Activated B cell treated with CpG ODN at 0.5 μM for 24 hours (primary cell): ENCODE data around the gene CAMSAP2. TPM values are rescaled to one million over a fixed set of nuclear protein-coding genes. Genes with fewer than 3 reads are reported as not detected.

Experiments used
- ATAC-seq: fragments of 200-7000 bp; cut with Tn5 transposase; one replicate; pipeline ENCODE4 v1.10.0; 2021; ENCODE audit warnings: low read depth, mild to moderate bottlenecking, moderate library complexity
- CTCF ChIA-PET: fragments of 350-600 bp; sonication (Branson Sonifier 250); formaldehyde crosslinking; loops from one replicate; lab custom pipeline; 2021; ENCODE audit warnings: antibody characterized with exemption; lab: Charles Lee
- POLR2A ChIA-PET: fragments of 350-600 bp; sonication (Branson Sonifier 250); formaldehyde crosslinking; loops from one replicate; lab custom pipeline; 2021; ENCODE audit warnings: antibody characterized with exemption; lab: Charles Lee
- DNase-seq: peaks from one replicate; pipeline ENCODE4 v3.0.0; 2022
- H3K27ac Mint-ChIP-seq: one replicate; pipeline ENCODE4 v1.8.0; 2020; ENCODE audit warnings: mixed read lengths
- H3K27me3 Mint-ChIP-seq: one replicate; pipeline ENCODE4 v1.8.0; 2021; ENCODE audit warnings: mixed read lengths
- H3K36me3 Mint-ChIP-seq: one replicate; pipeline ENCODE4 v1.8.0; 2021; ENCODE audit warnings: low read depth, mixed read lengths
- H3K4me1 Mint-ChIP-seq: one replicate; pipeline ENCODE4 v1.8.0; 2021; ENCODE audit warnings: mixed read lengths
- H3K4me3 Mint-ChIP-seq: one replicate; pipeline ENCODE4 v1.8.0; 2020; ENCODE audit warnings: mild to moderate bottlenecking, mixed read lengths
- H3K9me3 Mint-ChIP-seq: one replicate; pipeline ENCODE4 v1.8.0; 2020; ENCODE audit warnings: mixed read lengths
- CTCF ChIP-seq: fragments of 200-600 bp; IDR thresholded peaks from one replicate; pipeline ENCODE4 v1.8.0; 2022; ENCODE audit warnings: antibody characterized with exemption, mild to moderate bottlenecking
- intact Hi-C: fragments of 100-400 bp; cut with micrococcal nuclease; formaldehyde crosslinking; loops from one replicate; pipeline ENCODE4 v1.15.1; 2024
- total RNA-seq: library from RNA; stranded (reverse); gene quantifications from 2 replicates; pipeline ENCODE4 v1.2.3, GENCODE V29; 2022

CAMSAP2 gene
- total RNA-seq, 1 donor from 2014 or later: 0.86 TPM

GRCh38 chr1:200704986-200705500 lies 33.6 kb upstream of the CAMSAP2 start:
- no peak for TF ChIP-seq CTCF
- H3K27ac Mint-ChIP-seq: no peak overlapping the region
- no peaks in the 10 kb centered on the region for H3K4me1 Mint-ChIP-seq
- CTCF ChIA-PET: no interaction called here
- POLR2A ChIA-PET: no interaction called here
- intact Hi-C loops: no loop called here
- H3K9me3 Mint-ChIP-seq: no peaks in the 10 kb centered on the region
- no peaks in the 10 kb centered on the region for H3K36me3 Mint-ChIP-seq
- ATAC-seq (no peak), DNase-seq (no peak)
- no peaks in the 10 kb centered on the region for H3K27me3 Mint-ChIP-seq
- no peak overlapping the region for H3K4me3 Mint-ChIP-seq

- ATAC-seq: no peak
- H3K4me3 Mint-ChIP-seq: no peak overlapping the region
- H3K9me3 Mint-ChIP-seq: no peaks in the 10 kb centered on the region
- DNase-seq: no peak
- H3K27ac Mint-ChIP-seq: no peak overlapping the region
- ChIA-PET POLR2A (no interaction called here), CTCF (no interaction called here)
- no peaks in the 10 kb centered on the region for H3K4me1 Mint-ChIP-seq
- TF ChIP-seq CTCF: no peak
- H3K36me3 Mint-ChIP-seq: no peaks in the 10 kb centered on the region
- intact Hi-C loops: no loop called here
- H3K27me3 Mint-ChIP-seq: no peaks in the 10 kb centered on the region
Measured at GRCh38 chr1:200706111-200706814, 32.4 kb upstream of the CAMSAP2 start.

GRCh38 chr1:200707116-200707515 lies 31.6 kb upstream of the CAMSAP2 start:
- POLR2A ChIA-PET: no interaction called here
- no peak for TF ChIP-seq CTCF
- no peak overlapping the region for H3K4me3 Mint-ChIP-seq
- no peaks in the 10 kb centered on the region for H3K9me3 Mint-ChIP-seq
- no peak for ATAC-seq
- intact Hi-C loops: no loop called here
- no peaks in the 10 kb centered on the region for H3K27me3 Mint-ChIP-seq
- H3K27ac Mint-ChIP-seq: no peak overlapping the region
- H3K36me3 Mint-ChIP-seq: no peaks in the 10 kb centered on the region
- CTCF ChIA-PET: no interaction called here
- no peaks in the 10 kb centered on the region for H3K4me1 Mint-ChIP-seq
- DNase-seq: no peak

GRCh38 chr1:200708161-200708560 lies 30.5 kb upstream of the CAMSAP2 start:
- CTCF ChIA-PET: no interaction called here
- Mint-ChIP-seq H3K4me3 (no peak overlapping the region), H3K36me3 (no peaks in the 10 kb centered on the region), H3K9me3 (no peaks in the 10 kb centered on the region), H3K27me3 (no peaks in the 10 kb centered on the region), H3K4me1 (no peaks in the 10 kb centered on the region), H3K27ac (no peak overlapping the region)
- DNase-seq: no peak
- POLR2A ChIA-PET: no interaction called here
- no peak for TF ChIP-seq CTCF
- intact Hi-C loops: no loop called here
- ATAC-seq: no peak

- ChIA-PET CTCF (no interaction called here), POLR2A (no interaction called here)
- no peak for TF ChIP-seq CTCF
- Mint-ChIP-seq H3K4me3 (no peak overlapping the region), H3K27me3 (no peaks in the 10 kb centered on the region), H3K36me3 (no peaks in the 10 kb centered on the region), H3K4me1 (no peaks in the 10 kb centered on the region), H3K9me3 (no peaks in the 10 kb centered on the region), H3K27ac (no peak overlapping the region)
- DNase-seq: no peak
- intact Hi-C loops: no loop called here
- no peak for ATAC-seq
Measured at GRCh38 chr1:200708769-200709168, 29.9 kb upstream of the CAMSAP2 start.
